Osteoblast (primary cell): ENCODE measurements around the gene PSMB7. TPM values are rescaled to one million over a fixed set of nuclear protein-coding genes. Genes with fewer than 3 reads are reported as not detected.

ENCODE experiments used
- DNase-seq: peaks from one replicate; pipeline ENCODE4 v3.0.0; 2011; ENCODE audit warnings: low spot score, mixed read lengths; ENCODE audit not compliant: insufficient read length; ENCODE audit errors: missing footprints
- H2AFZ ChIP-seq: 2 replicates; pipeline ENCODE4 v1.6.0; 2011; ENCODE audit warnings: mild to moderate bottlenecking, low read length
- H3K27ac ChIP-seq: 2 replicates; pipeline ENCODE4 v1.5.1; 2011; ENCODE audit warnings: mild to moderate bottlenecking, low read depth, low read length, moderate library complexity
- H3K27me3 ChIP-seq: 2 replicates; pipeline ENCODE4 v1.6.0; 2012; ENCODE audit warnings: mild to moderate bottlenecking, control low read depth, inconsistent platforms, low read length, moderate library complexity; ENCODE audit not compliant: insufficient read depth
- H3K36me3 ChIP-seq: 2 replicates; pipeline ENCODE4 v1.5.1; 2011; ENCODE audit warnings: mild to moderate bottlenecking, low read length, control low read depth, moderate library complexity; ENCODE audit not compliant: insufficient read depth
- H3K4me1 ChIP-seq: 2 replicates; pipeline ENCODE4 v1.5.1; 2011; ENCODE audit warnings: mild to moderate bottlenecking, low read length, control low read depth, moderate library complexity; ENCODE audit not compliant: insufficient read depth
- H3K4me2 ChIP-seq: 2 replicates; pipeline ENCODE4 v1.6.0; 2011; ENCODE audit warnings: mild to moderate bottlenecking, low read length; ENCODE audit not compliant: insufficient read depth
- H3K4me3 ChIP-seq: fragments of 200-600 bp; sonication (generic); 3 replicates; pipeline ENCODE4 v1.5.1; 2012; ENCODE audit warnings: mild to moderate bottlenecking, low read length, inconsistent platforms; ENCODE audit not compliant: insufficient read depth
- H3K79me2 ChIP-seq: 2 replicates; pipeline ENCODE4 v1.6.0; 2012; ENCODE audit warnings: mild to moderate bottlenecking, low read length, control low read depth, inconsistent platforms; ENCODE audit not compliant: insufficient read depth
- H3K9me3 ChIP-seq: 2 replicates; pipeline ENCODE4 v1.5.1; 2011; ENCODE audit warnings: low read depth, low read length, control low read depth
- H4K20me1 ChIP-seq: 2 replicates; pipeline ENCODE4 v1.6.0; 2012; ENCODE audit warnings: mild to moderate bottlenecking, low read length, control low read depth; ENCODE audit not compliant: insufficient read depth
- total RNA-seq: library from RNA; depleted of rRNA; stranded (reverse); fragments of >200 nt; gene quantifications from 2 replicates; pipeline ENCODE4 v1.2.3, GENCODE V29; 2012
- TF ChIP-seq, protein P1 (sequence below): IDR thresholded peaks from 2 replicates; pipeline ENCODE4 v1.5.1; 2011; ENCODE audit warnings: mild to moderate bottlenecking, low read depth, low read length, moderate library complexity; ENCODE audit errors: extremely low read depth

Gene PSMB7
- total RNA-seq, 1 donor: 136 TPM

DNA sequence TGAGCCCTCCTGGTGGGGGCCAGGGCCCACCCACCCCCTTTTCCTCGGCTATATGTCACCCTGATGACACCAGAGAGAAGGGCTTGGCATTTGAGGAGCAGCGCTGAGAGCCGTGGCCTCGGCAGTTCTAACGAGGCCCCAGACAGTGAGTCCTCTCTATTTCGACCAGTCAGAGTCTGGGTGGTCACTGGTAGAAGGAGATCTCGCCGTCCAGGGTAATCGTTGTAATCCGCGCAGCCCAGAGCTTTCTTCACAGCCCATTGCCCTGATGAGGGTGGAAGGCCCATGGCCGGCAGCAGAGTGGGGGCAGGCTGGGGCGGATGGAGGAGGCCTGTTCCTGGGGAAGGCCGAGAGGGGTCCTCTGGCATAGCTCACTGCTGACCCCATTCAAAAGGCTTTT is 70.2 kb downstream of the PSMB7 start:
- Histone ChIP-seq H4K20me1 (peaks cover 41% of the 10 kb centered on the region), H3K27ac (peak overlapping the region; percentile 22), H3K9me3 (no peaks in the 10 kb centered on the region), H3K27me3 (no peaks in the 10 kb centered on the region), H3K79me2 (peaks cover 18% of the 10 kb centered on the region), H2AFZ (no peak overlapping the region), H3K4me3 (no peak overlapping the region), H3K36me3 (peaks cover 84% of the 10 kb centered on the region), H3K4me2 (no peak overlapping the region), H3K4me1 (peaks cover 22% of the 10 kb centered on the region)
- DNase-seq: peak; percentile 72
- TF ChIP-seq, protein P1, sequence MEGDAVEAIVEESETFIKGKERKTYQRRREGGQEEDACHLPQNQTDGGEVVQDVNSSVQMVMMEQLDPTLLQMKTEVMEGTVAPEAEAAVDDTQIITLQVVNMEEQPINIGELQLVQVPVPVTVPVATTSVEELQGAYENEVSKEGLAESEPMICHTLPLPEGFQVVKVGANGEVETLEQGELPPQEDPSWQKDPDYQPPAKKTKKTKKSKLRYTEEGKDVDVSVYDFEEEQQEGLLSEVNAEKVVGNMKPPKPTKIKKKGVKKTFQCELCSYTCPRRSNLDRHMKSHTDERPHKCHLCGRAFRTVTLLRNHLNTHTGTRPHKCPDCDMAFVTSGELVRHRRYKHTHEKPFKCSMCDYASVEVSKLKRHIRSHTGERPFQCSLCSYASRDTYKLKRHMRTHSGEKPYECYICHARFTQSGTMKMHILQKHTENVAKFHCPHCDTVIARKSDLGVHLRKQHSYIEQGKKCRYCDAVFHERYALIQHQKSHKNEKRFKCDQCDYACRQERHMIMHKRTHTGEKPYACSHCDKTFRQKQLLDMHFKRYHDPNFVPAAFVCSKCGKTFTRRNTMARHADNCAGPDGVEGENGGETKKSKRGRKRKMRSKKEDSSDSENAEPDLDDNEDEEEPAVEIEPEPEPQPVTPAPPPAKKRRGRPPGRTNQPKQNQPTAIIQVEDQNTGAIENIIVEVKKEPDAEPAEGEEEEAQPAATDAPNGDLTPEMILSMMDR: no peak

DNA sequence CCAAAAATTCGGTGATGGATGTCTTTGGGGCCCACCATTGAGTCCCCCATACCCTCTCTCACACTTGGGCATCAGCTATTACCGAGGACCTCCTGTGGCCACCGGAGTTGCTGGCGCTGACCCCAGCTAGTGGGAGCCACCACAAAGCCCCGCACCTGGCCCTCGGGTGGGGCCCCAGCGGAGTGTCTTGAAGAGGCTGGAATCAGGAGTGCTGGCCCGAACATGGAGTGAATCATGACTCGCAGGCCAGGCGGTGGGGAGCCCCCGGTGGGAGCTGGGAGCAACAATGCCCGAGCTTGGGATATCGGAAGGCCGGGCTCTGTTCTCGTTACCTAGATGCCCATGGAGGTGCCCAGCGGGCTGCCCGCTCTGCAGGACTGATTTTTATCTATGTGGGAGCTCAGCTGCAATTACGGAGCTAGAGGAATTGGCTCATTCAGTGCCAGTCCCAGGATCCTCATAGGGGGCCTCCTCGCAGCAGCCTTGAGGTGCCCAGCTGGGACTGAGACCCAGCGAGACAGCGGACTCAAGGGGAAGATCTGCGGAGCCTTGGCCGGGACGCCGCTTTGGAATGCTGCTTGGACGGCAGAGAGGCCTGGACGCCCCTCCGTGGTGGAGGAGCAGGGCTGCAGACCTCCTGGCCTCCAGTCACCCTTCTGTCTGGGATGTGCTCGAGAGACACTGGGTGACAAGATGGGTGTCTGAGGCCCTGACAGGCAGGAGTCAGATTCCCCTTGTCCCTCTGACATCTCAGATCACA is 70.8 kb downstream of the PSMB7 start:
- Histone ChIP-seq H3K4me3 (no peak overlapping the region), H4K20me1 (peaks cover 38% of the 10 kb centered on the region), H3K27ac (peak overlapping the region; percentile 22), H3K4me1 (peaks cover 22% of the 10 kb centered on the region), H3K4me2 (no peak overlapping the region), H3K27me3 (no peaks in the 10 kb centered on the region), H3K79me2 (peaks cover 24% of the 10 kb centered on the region), H3K36me3 (peaks cover 84% of the 10 kb centered on the region), H2AFZ (no peak overlapping the region), H3K9me3 (no peaks in the 10 kb centered on the region)
- TF ChIP-seq, protein P1: no peak
- peak; percentile 54 for DNase-seq

DNA sequence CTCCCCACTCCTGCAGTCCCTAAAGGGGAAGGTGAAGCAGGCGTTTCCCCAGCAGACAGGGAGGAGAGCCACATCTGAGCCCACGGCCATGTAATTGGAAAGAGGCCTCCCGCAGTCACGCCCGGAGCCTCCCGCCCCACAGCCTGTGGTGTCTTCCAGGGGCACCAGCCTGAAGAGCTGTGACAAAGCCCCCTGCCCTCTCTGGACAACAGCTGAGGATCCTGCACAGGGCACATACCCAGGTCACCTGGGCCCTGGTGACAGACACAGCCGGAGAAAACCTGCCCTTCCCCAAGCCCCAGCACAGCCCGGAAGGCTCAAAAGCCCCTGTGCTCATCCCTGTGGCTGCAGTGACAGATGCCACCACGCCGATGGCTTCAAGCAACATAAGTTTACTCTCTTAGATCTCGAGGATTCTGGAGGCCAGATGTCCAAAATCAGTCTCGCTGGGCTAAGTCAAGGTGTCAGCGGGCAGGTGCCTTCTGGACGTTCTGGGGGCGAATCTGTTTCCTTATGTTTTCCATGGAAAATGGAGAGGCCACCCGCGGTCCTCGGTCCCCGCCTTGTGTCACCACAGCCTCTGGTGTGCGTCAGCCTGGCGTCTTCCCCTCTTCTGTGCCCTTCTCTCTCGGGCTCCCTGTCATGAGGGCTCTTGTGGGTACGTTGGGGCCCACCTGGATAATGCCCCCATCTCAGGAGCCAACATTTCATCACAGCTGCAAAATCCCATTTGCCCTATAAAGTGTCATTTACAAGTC is 71.5 kb downstream of the PSMB7 start:
- H4K20me1 ChIP-seq: peaks cover 37% of the 10 kb centered on the region
- no peaks in the 10 kb centered on the region for H3K27me3 ChIP-seq
- peaks cover 84% of the 10 kb centered on the region for H3K36me3 ChIP-seq
- peak; percentile 53 for DNase-seq
- no peak overlapping the region for H3K4me3 ChIP-seq
- peak overlapping the region; percentile 14 for H3K4me2 ChIP-seq
- H3K4me1 ChIP-seq: peaks cover 22% of the 10 kb centered on the region
- TF ChIP-seq, protein P1: no peak
- peaks cover 28% of the 10 kb centered on the region for H3K79me2 ChIP-seq
- H2AFZ ChIP-seq: no peak overlapping the region
- H3K27ac ChIP-seq: peak overlapping the region; percentile 75
- no peaks in the 10 kb centered on the region for H3K9me3 ChIP-seq
